AG04449 (cell line): ENCODE results near the gene MST1R.

Source experiments
- CTCF ChIA-PET: fragments of 350-600 bp; formaldehyde crosslinking; extraction: SDS; loops from one replicate; lab custom pipeline; 2021; ENCODE audit warnings: antibody characterized with exemption; lab: Yijun Ruan, JAX
- POLR2A ChIA-PET: fragments of 400-600, 350-600 bp; formaldehyde crosslinking; extraction: SDS; loops from one replicate; lab custom pipeline; 2020; ENCODE audit warnings: antibody characterized with exemption, inconsistent platforms; lab: Yijun Ruan, JAX
- DNase-seq: peaks from one replicate; pipeline ENCODE4 v3.0.0-alpha.2; 2010; ENCODE audit warnings: low read depth, low spot score
- H3K4me3 ChIP-seq: 2 replicates; pipeline ENCODE4 v1.5.1; 2011; ENCODE audit warnings: low read depth, mild to moderate bottlenecking, control low read depth, low read length
- TF ChIP-seq, protein P1 (sequence below): IDR thresholded peaks from one replicate; pipeline ENCODE4 v1.5.1; 2011; ENCODE audit warnings: mild to moderate bottlenecking, moderate library complexity, low read length, control low read depth, inconsistent platforms; ENCODE audit not compliant: insufficient read depth; ENCODE audit errors: missing control alignments

Gene MST1R

DNA sequence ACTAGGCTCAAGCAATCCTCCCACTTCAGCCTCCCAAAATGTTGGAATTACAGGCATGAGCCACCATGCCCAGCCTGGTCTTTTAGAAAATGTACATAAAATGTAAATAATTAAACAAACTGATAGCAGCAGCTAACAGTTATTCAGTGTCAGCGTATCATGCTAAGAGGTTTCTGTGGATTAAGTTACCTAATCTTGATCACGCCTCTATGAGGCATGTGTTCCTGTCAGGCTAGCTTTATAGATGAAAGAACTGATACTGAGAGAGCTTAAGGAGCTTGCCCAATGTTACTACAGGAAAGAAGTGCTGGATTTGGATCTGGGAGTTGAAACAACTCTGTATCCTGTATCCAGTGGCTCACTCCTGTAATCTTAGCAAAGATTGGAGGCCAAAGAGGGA is 11.2 kb upstream of the MST1R start:
- no peak for DNase-seq
- H3K4me3 ChIP-seq: no peak overlapping the region
- ChIA-PET CTCF (interaction anchor here (1.1 to 3.5 kb wide), 4 partner anchors 10 to 76 kb away, joined by 5 to 22 read pairs (median 8); partner anchors contain the start of gene MON1A), POLR2A (interaction anchor here (0.7 kb wide), 1 partner anchor 15 kb away, joined by 3 read pairs; the partner anchor contains the start of gene MON1A)
- TF ChIP-seq, protein P1, sequence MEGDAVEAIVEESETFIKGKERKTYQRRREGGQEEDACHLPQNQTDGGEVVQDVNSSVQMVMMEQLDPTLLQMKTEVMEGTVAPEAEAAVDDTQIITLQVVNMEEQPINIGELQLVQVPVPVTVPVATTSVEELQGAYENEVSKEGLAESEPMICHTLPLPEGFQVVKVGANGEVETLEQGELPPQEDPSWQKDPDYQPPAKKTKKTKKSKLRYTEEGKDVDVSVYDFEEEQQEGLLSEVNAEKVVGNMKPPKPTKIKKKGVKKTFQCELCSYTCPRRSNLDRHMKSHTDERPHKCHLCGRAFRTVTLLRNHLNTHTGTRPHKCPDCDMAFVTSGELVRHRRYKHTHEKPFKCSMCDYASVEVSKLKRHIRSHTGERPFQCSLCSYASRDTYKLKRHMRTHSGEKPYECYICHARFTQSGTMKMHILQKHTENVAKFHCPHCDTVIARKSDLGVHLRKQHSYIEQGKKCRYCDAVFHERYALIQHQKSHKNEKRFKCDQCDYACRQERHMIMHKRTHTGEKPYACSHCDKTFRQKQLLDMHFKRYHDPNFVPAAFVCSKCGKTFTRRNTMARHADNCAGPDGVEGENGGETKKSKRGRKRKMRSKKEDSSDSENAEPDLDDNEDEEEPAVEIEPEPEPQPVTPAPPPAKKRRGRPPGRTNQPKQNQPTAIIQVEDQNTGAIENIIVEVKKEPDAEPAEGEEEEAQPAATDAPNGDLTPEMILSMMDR: no peak

GRCh38 chr3:49912881-49913281 is 9.2 kb upstream of the MST1R start:
- DNase-seq: no peak
- TF ChIP-seq, protein P1: no peak
- no peak overlapping the region for H3K4me3 ChIP-seq
- ChIA-PET CTCF (no interaction called here), POLR2A (no interaction called here)

DNA sequence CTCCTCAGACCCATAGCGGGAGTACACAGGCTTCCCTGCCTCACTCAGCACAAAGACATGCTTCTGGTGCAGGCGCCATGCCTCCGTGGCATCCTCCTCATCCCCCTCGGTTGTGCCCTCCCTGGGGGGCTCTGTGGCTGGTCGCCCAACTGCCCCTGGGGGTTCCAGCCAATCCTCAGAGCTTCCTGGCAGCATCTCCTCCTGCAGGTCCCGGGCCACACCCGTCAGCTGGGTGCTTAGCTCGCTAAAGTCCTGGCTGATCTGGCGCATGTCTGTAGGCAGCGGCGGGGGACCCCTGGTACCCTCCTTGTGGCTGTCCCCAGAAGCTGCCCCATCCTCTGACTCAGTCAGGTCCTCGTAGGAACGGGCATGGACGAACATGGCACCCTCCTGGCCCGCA is 7.9 kb upstream of the MST1R start:
- DNase-seq: no peak
- TF ChIP-seq, protein P1: no peak
- no peak overlapping the region for H3K4me3 ChIP-seq
- POLR2A ChIA-PET: interaction anchor here (1.3 kb wide), 1 partner anchor 28 kb away, joined by 3 read pairs; the partner anchor contains the start of gene RBM6
- CTCF ChIA-PET: interaction anchor here (0.8 kb wide), 1 partner anchor 109 kb away, joined by 3 read pairs; no protein-coding TSS in a partner anchor

DNA sequence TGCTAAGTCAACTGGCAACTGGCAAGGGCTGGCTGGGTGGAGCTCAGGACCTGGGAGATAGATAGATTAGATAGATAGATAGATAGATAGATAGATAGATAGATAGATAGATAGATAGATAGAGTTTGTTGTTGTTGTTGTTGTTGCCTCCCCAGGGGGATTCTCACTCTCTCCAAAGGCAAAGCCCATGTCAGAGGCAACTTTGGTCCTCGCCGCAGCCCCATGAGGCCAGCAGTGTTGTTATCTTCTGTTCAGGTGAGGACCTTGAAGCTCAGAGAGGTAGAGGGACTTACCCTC is 7.4 kb upstream of the MST1R start:
- ChIA-PET CTCF (no interaction called here), POLR2A (interaction anchor here (1.3 kb wide), 1 partner anchor 29 kb away, joined by 3 read pairs; the partner anchor contains the start of gene RBM6)
- no peak overlapping the region for H3K4me3 ChIP-seq
- DNase-seq: no peak
- TF ChIP-seq, protein P1: no peak

DNA sequence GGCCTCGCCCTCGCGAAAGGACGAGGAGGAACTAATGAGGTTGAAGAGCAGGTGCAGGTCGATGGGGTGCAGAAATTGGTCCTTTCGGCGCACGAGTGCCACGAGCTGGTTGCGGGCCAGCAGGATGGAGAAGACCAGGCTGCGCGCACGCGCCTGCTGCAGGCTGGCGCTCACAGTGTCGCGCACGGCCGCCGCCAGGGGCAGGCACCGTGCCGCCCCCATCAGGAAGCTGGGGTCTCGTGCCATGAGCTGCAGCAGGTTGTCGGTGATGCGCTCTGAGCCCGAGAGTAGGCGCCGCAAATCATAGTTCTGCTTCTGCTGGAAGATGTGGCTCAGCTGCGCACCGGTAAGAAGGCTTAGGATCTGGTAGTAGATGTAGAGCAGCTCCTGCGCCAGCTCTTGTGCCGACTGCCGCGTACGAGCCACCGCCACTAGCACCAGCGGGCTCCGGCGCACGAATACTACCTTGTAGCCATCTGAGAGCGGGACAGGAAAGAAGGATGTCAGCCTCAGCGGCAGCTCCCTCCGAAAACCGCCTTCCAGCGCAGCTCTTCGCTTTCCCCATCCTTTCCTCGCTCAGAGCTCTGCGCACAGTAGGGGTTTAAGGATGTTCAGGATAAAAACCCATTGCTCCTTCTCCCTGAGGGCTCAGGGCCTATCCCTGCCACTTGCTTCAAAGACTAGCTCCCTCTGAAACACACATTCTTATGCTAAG is 6.9 kb upstream of the MST1R start:
- CTCF ChIA-PET: no interaction called here
- TF ChIP-seq, protein P1: no peak
- H3K4me3 ChIP-seq: no peak overlapping the region
- POLR2A ChIA-PET: interaction anchor here (1.3 kb wide), 1 partner anchor 29 kb away, joined by 3 read pairs; the partner anchor contains the start of gene RBM6
- DNase-seq: no peak

GRCh38 chr3:49908373-49909199 is 4.9 kb upstream of the MST1R start:
- TF ChIP-seq, protein P1: no peak
- ChIA-PET CTCF (interaction anchor here (1.0 to 4.2 kb wide), 8 partner anchors 10 to 369 kb away, joined by 3 to 18 read pairs (median 4); partner anchors contain the start of gene MON1A), POLR2A (no interaction called here)
- no peak overlapping the region for H3K4me3 ChIP-seq
- DNase-seq: no peak
